Fibroblast of lung (primary cell): ENCODE results near the gene TNPO3. TPM values are rescaled to one million over a fixed set of nuclear protein-coding genes. Genes with fewer than 3 reads are reported as not detected.

Experiments used
- DNase-seq, 2 donors: peaks; one replicate each; pipeline versions ENCODE4 v3.0.0 to v3.0.0-alpha.2; 2010; ENCODE audit warnings: low read depth in 2 of 2
- H2AFZ ChIP-seq: 2 replicates; pipeline ENCODE4 v1.5.1; 2012; ENCODE audit warnings: low read length, control low read depth, inconsistent platforms
- H3K27ac ChIP-seq: 2 replicates; pipeline ENCODE4 v1.5.1; 2011; ENCODE audit warnings: low read length, control low read depth; ENCODE audit not compliant: insufficient read depth
- H3K27me3 ChIP-seq: 2 replicates; pipeline ENCODE4 v1.5.1; 2011; ENCODE audit warnings: mild to moderate bottlenecking, low read length; ENCODE audit not compliant: control insufficient read depth, insufficient read depth
- H3K36me3 ChIP-seq: 2 replicates; pipeline ENCODE4 v1.5.1; 2011; ENCODE audit warnings: low read length; ENCODE audit not compliant: control insufficient read depth, insufficient read depth
- H3K4me1 ChIP-seq: 2 replicates; pipeline ENCODE4 v1.5.1; 2011; ENCODE audit warnings: low read length; ENCODE audit not compliant: control insufficient read depth, insufficient read depth; ENCODE audit errors: extremely low read depth
- H3K4me2 ChIP-seq: 2 replicates; pipeline ENCODE4 v1.5.1; 2011; ENCODE audit warnings: low read length, control low read depth; ENCODE audit not compliant: insufficient read depth; ENCODE audit errors: extremely low read depth
- H3K4me3 ChIP-seq, 4 experiments: fragments of 200-600 bp in 1 of 4; sonication (generic) in 1 of 4; replicated peaks in 1 of 4; 2 replicates each; pipeline ENCODE4 v1.5.1; 2011 to 2016; ENCODE audit warnings: low read length in 4 of 4, low read depth in 3 of 4, mild to moderate bottlenecking in 3 of 4, control low read depth in 2 of 4, inconsistent platforms in 1 of 4, mixed read lengths in 1 of 4; ENCODE audit not compliant: insufficient read depth in 1 of 4; ENCODE audit errors: control extremely low read depth in 1 of 4
- H3K79me2 ChIP-seq: 2 replicates; pipeline ENCODE4 v1.5.1; 2012; ENCODE audit warnings: mild to moderate bottlenecking, low read length, inconsistent platforms; ENCODE audit not compliant: control insufficient read depth, insufficient read depth
- H3K9ac ChIP-seq: 2 replicates; pipeline ENCODE4 v1.5.1; 2011; ENCODE audit warnings: mild to moderate bottlenecking, low read length, control low read depth; ENCODE audit not compliant: insufficient read depth
- H3K9me3 ChIP-seq: 2 replicates; pipeline ENCODE4 v1.5.1; 2012; ENCODE audit warnings: low read depth, low read length; ENCODE audit not compliant: control insufficient read depth, insufficient read depth
- H4K20me1 ChIP-seq: 2 replicates; pipeline ENCODE4 v1.5.1; 2011; ENCODE audit warnings: low read length; ENCODE audit not compliant: control insufficient read depth, insufficient read depth; ENCODE audit errors: extremely low read depth
- CTCF ChIP-seq, 2 donors: IDR thresholded peaks in 1 of 2; conservative IDR thresholded peaks in 1 of 2; 1 replicate in 1 of 2; 2 replicates in 1 of 2; pipeline ENCODE4 v1.5.1; 2011 to 2012; ENCODE audit warnings: low read length in 2 of 2, control low read depth in 1 of 2, inconsistent platforms in 1 of 2, low read depth in 1 of 2, mild to moderate bottlenecking in 1 of 2
- EZH2 ChIP-seq: IDR thresholded peaks from 2 replicates; pipeline ENCODE4 v1.5.1; 2012; ENCODE audit warnings: low read length, control low read depth, mild to moderate bottlenecking; ENCODE audit errors: missing control alignments
- polyA plus RNA-seq, 2 donors: library from polyadenylated mRNA; depleted of rRNA in 1 of 2; stranded (reverse) in 1 of 2; unstranded in 1 of 2; fragments of >200 nt; gene quantifications; 2 replicates each; pipeline ENCODE4 v1.2.1, GENCODE V29; 2011 to 2012; ENCODE audit warnings: missing spikeins in 1 of 2
- total RNA-seq: library from RNA; depleted of rRNA; stranded (reverse); fragments of >200 nt; gene quantifications from 2 replicates; pipeline ENCODE4 v1.2.1, GENCODE V29; 2014

The TNPO3 gene
- total and polyA plus RNA-seq, 2 donors (not counting 1 experiment from before 2014, with no cell fraction given): 39.1 to 73.5 TPM

- H3K4me1 ChIP-seq: no peaks in the 10 kb centered on the region
- no peak overlapping the region for H3K4me2 ChIP-seq
- H3K9me3 ChIP-seq: no peaks in the 10 kb centered on the region
- H3K36me3 ChIP-seq: no peaks in the 10 kb centered on the region
- peaks cover 14% of the 10 kb centered on the region for H3K27me3 ChIP-seq
- DNase-seq: no peak
- no peaks in the 10 kb centered on the region for H3K79me2 ChIP-seq
- H3K9ac ChIP-seq: no peak overlapping the region
- TF ChIP-seq CTCF (conservative IDR thresholded peaks at IDR 0.05 in 1 of 2, IDR thresholded peaks at IDR 0.05 in 1 of 2; ENCODE audit: low read depth in 1 of 2, low read length in 2 of 2) (no peak), EZH2 (no peak)
- no peak overlapping the region for H3K4me3 ChIP-seq
- H4K20me1 ChIP-seq: no peaks in the 10 kb centered on the region
- H3K27ac ChIP-seq: no peak overlapping the region
- no peak overlapping the region for H2AFZ ChIP-seq
Observed at GRCh38 chr7:128931965-128932861, 122.7 kb downstream of the TNPO3 start.

- no peaks in the 10 kb centered on the region for H3K36me3 ChIP-seq
- H2AFZ ChIP-seq: no peak overlapping the region
- no peak overlapping the region for H3K4me3 ChIP-seq
- H3K9me3 ChIP-seq: no peaks in the 10 kb centered on the region
- H3K79me2 ChIP-seq: no peaks in the 10 kb centered on the region
- TF ChIP-seq CTCF (conservative IDR thresholded peaks at IDR 0.05 in 1 of 2, IDR thresholded peaks at IDR 0.05 in 1 of 2; ENCODE audit: low read depth in 1 of 2, low read length in 2 of 2) (no peak), EZH2 (no peak)
- H3K4me1 ChIP-seq: no peaks in the 10 kb centered on the region
- no peaks in the 10 kb centered on the region for H4K20me1 ChIP-seq
- DNase-seq: no peak
- no peak overlapping the region for H3K9ac ChIP-seq
- H3K27ac ChIP-seq: no peak overlapping the region
- no peak overlapping the region for H3K4me2 ChIP-seq
- H3K27me3 ChIP-seq: peaks cover 8% of the 10 kb centered on the region
Observed at GRCh38 chr7:128931190-128931798, 123.6 kb downstream of the TNPO3 start.
